T-helper 9 cell (primary cell): ENCODE results near the gene CCR7.

Experiments used
- DNase-seq: peaks from one replicate; pipeline ENCODE4 v3.0.0-alpha.2; 2020

The CCR7 gene

GRCh38 chr17:40514013-40514875 lies 51.0 kb downstream of the CCR7 start:
- DNase-seq, result no peak

- no peak for DNase-seq
Measured at GRCh38 chr17:40511667-40512220, 53.5 kb downstream of the CCR7 start.

GRCh38 chr17:40511136-40511535 lies 54.1 kb downstream of the CCR7 start:
- DNase-seq, result no peak

GRCh38 chr17:40510328-40510648 lies 55.0 kb downstream of the CCR7 start:
- DNase-seq, result no peak

DNA sequence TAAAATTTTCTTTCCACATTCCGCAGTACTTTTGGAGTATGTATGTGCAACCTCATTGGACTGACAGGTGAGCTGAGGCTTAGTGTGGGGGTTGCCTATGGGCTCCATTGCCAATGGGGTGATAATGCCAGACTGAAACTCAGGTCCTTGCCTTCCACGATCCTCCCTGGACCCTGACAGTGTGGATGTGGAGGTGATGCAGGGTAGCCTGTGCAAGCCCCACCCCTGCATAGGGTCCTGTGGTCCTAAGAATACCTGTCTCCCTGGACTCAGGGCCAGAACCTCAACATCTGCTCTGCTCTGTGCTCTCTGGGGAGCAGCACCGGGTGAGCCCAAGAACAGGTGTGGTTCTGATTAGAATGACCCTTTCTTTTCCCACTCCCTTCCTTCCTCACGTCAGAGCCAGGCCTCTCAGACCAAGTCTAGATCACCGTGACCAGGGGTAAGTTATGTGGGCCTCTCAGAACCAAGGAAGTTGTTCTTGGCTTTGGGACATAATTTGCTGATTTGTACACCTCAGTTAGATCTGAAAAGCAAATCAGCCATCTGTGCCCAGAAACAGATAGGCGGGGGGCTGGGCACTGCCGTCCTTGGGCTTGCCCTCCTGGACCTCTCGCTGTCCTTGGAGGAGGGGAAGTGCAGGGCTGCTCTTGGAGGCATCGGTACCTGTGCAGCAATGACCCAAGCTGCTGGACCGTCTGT lies 55.5 kb downstream of the CCR7 start:
- DNase-seq, result no peak

DNA sequence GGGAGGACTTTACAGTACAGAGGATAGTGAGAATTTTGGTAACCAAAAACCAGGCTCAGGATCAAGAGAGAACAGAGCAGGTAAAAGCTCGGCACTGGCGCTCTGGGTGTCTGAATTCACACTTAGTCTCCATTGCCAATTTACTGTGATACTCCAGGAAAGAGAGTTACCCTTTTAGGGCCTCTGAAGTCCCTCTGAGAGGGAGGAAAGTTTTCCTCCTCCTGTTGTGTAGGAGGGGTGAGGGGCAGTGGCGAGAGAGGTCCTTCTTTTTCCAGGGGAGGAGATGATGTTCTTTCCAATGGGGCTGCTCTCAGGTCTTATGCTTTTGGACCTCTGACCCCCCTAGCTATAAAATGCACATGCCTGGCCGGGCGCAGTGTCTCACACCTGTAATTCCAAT lies 58.5 kb downstream of the CCR7 start:
- no peak for DNase-seq
